Measurements from ENCODE around the gene TAL1. TPM values are rescaled to one million over a fixed set of nuclear protein-coding genes. Genes with fewer than 3 reads are reported as not detected.

The TAL1 gene
- total RNA-seq, 1 experiment from 2014 or later: not detected

- Histone ChIP-seq H3T11ph (ENCODE audit: low read length) (no peak overlapping the region), H3K14ac (ENCODE audit: insufficient read depth, low read length) (no peak overlapping the region), H3K23ac (ENCODE audit: insufficient read length, low read depth, low read length) (no peak overlapping the region), H3K79me2 (ENCODE audit: insufficient read depth, low read length) (no peaks in the 10 kb centered on the region), H3K9ac (ENCODE audit: extremely low read depth, insufficient read length, low read length) (no peak overlapping the region), H2BK5ac (ENCODE audit: insufficient read length, low read length) (no peak overlapping the region), H3K27ac (ENCODE audit: insufficient read length, low read depth, low read length) (no peak overlapping the region), H3K23me2 (ENCODE audit: insufficient read length, low read depth, low read length, poor library complexity, severe bottlenecking) (no peaks in the 10 kb centered on the region), H3K9me3 (ENCODE audit: control insufficient read depth, low read depth, low read length) (no peaks in the 10 kb centered on the region), H2BK12ac (ENCODE audit: insufficient read length, low read depth, low read length) (no peak overlapping the region), H2AK5ac (ENCODE audit: insufficient read length, low read length) (no peak overlapping the region), H3K27me3 (ENCODE audit: insufficient read depth, low read length) (peaks cover 3% of the 10 kb centered on the region; the same call in 1 of the 2 replicates), H4K91ac (ENCODE audit: insufficient read length, low read depth, low read length) (no peak overlapping the region), H3K18ac (ENCODE audit: insufficient read length, low read depth, low read length) (no peak overlapping the region), H3K4me1 (ENCODE audit: insufficient read depth, low read length) (no peaks in the 10 kb centered on the region), H2BK15ac (ENCODE audit: low read depth, low read length) (no peak overlapping the region), H3K4me2 (ENCODE audit: insufficient read depth, insufficient read length, low read length) (no peak overlapping the region), H4K20me1 (ENCODE audit: control insufficient read depth, insufficient read depth, insufficient read length) (no peaks in the 10 kb centered on the region), H4K5ac (ENCODE audit: insufficient read length, low read depth, low read length) (no peak overlapping the region), H2BK120ac (ENCODE audit: low read depth, low read length, poor library complexity, severe bottlenecking) (no peak overlapping the region), H4K8ac (replicated peaks; ENCODE audit: insufficient read length, low read depth, low read length) (no peak overlapping the region), H3K79me1 (ENCODE audit: insufficient read depth, low read depth, low read length, poor library complexity, severe bottlenecking) (no peaks in the 10 kb centered on the region), H3K4ac (ENCODE audit: low read depth, low read length) (no peak overlapping the region), H3K56ac (ENCODE audit: insufficient read length, low read depth, low read length) (no peak overlapping the region), H2BK20ac (ENCODE audit: low read depth, low read length, poor library complexity, severe bottlenecking) (no peak overlapping the region), H2AFZ (ENCODE audit: low read length) (no peak overlapping the region)
- no peak for DNase-seq
- H3K4me1 Mint-ChIP-seq: peaks cover 5 to 8% of the 10 kb centered on the region in 2 experiments
- no peak overlapping the region for H3K4me3 Mint-ChIP-seq
- H3K36me3 Mint-ChIP-seq (ENCODE audit: insufficient read depth in 1 of 3, low read depth in 3 of 3): no peaks in the 10 kb centered on the region
- no peak overlapping the region for H3K27ac Mint-ChIP-seq
- TF ChIP-seq, protein P1, sequence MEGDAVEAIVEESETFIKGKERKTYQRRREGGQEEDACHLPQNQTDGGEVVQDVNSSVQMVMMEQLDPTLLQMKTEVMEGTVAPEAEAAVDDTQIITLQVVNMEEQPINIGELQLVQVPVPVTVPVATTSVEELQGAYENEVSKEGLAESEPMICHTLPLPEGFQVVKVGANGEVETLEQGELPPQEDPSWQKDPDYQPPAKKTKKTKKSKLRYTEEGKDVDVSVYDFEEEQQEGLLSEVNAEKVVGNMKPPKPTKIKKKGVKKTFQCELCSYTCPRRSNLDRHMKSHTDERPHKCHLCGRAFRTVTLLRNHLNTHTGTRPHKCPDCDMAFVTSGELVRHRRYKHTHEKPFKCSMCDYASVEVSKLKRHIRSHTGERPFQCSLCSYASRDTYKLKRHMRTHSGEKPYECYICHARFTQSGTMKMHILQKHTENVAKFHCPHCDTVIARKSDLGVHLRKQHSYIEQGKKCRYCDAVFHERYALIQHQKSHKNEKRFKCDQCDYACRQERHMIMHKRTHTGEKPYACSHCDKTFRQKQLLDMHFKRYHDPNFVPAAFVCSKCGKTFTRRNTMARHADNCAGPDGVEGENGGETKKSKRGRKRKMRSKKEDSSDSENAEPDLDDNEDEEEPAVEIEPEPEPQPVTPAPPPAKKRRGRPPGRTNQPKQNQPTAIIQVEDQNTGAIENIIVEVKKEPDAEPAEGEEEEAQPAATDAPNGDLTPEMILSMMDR (conservative IDR thresholded peaks at IDR 0.05): no peak
- no peaks in the 10 kb centered on the region; a peak in 1 of 5 replicates for H3K9me3 Mint-ChIP-seq
- H3K27me3 Mint-ChIP-seq (ENCODE audit: low read depth): peaks cover 92% of the 10 kb centered on the region
- WGBS (ENCODE audit: extremely low coverage, insufficient read length, low lambda C conversion rate): no CpG with 5 or more reads among the region's 11 CpGs
Measured at GRCh38 chr1:47241114-47242113, 9.4 kb upstream of the TAL1 start.
